WTC11 (cell line): Measurements from ENCODE around the gene MFAP3. TPM values are rescaled to one million over a fixed set of nuclear protein-coding genes. Genes with fewer than 3 reads are reported as not detected.

Experiments
- ATAC-seq: fragments of 200-7000 bp; cut with Tn5 transposase; 2 replicates; pipeline ENCODE4 v1.10.0; 2021; ENCODE audit warnings: mild to moderate bottlenecking, moderate library complexity
- CTCF ChIA-PET: fragments of 300-600 bp; sonication (Branson Sonifier 250); formaldehyde crosslinking; loops from one replicate; lab custom pipeline; 2021; ENCODE audit warnings: antibody characterized with exemption; lab: Charles Lee
- POLR2A ChIA-PET: fragments of 350-600 bp; sonication (Branson Sonifier 250); formaldehyde crosslinking; loops from one replicate; lab custom pipeline; 2021; ENCODE audit warnings: antibody characterized with exemption; lab: Charles Lee
- DNase-seq: peaks from one replicate; pipeline ENCODE4 v3.0.0; 2021; ENCODE audit warnings: low spot score
- H3K27ac Mint-ChIP-seq: 2 replicates; pipeline ENCODE4 v1.8.0; 2021; ENCODE audit warnings: mixed read lengths
- H3K27me3 Mint-ChIP-seq: 2 replicates; pipeline ENCODE4 v1.8.0; 2021; ENCODE audit warnings: low read depth, mild to moderate bottlenecking, moderate library complexity, mixed read lengths
- H3K36me3 Mint-ChIP-seq: 2 replicates; pipeline ENCODE4 v1.8.0; 2021; ENCODE audit warnings: mixed read lengths
- H3K4me1 Mint-ChIP-seq: 2 replicates; pipeline ENCODE4 v1.8.0; 2022; ENCODE audit warnings: mixed read lengths
- H3K4me3 Mint-ChIP-seq: 2 replicates; pipeline ENCODE4 v1.8.0; 2021; ENCODE audit warnings: mild to moderate bottlenecking, moderate library complexity, mixed read lengths
- H3K9me3 Mint-ChIP-seq: 2 replicates; pipeline ENCODE4 v1.8.0; 2021; ENCODE audit warnings: mixed read lengths
- MLX ChIP-seq: sonication (generic); formaldehyde crosslinking; IDR thresholded peaks from 2 replicates; pipeline ENCODE4 v1.8.1; 2023; ENCODE audit warnings: mild to moderate bottlenecking, missing genetic modification reagents, moderate library complexity
- NR1H2 ChIP-seq: sonication (generic); formaldehyde crosslinking; IDR thresholded peaks from 2 replicates; pipeline ENCODE4 v1.9.0; 2021; ENCODE audit warnings: mild to moderate bottlenecking, moderate library complexity, missing genetic modification reagents
- SMAD4 ChIP-seq: sonication (generic); formaldehyde crosslinking; IDR thresholded peaks from 2 replicates; pipeline ENCODE4 v1.8.0; 2022; ENCODE audit warnings: mild to moderate bottlenecking, missing genetic modification reagents
- TEAD1 ChIP-seq: sonication (generic); formaldehyde crosslinking; IDR thresholded peaks from 2 replicates; pipeline ENCODE4 v1.8.0; 2022; ENCODE audit warnings: mild to moderate bottlenecking, missing genetic modification reagents
- TEAD4 ChIP-seq: sonication (generic); formaldehyde crosslinking; IDR thresholded peaks from 2 replicates; pipeline ENCODE4 v1.8.0; 2022; ENCODE audit warnings: mild to moderate bottlenecking, missing genetic modification reagents
- TP53 ChIP-seq: sonication (generic); formaldehyde crosslinking; IDR thresholded peaks from 2 replicates; pipeline ENCODE4 v1.8.1; 2023; ENCODE audit warnings: mild to moderate bottlenecking, missing genetic modification reagents
- USF2 ChIP-seq: sonication (generic); formaldehyde crosslinking; IDR thresholded peaks from 2 replicates; pipeline ENCODE4 v1.8.1; 2023; ENCODE audit warnings: mild to moderate bottlenecking, missing genetic modification reagents, moderate library complexity
- ZNF138 ChIP-seq: sonication (generic); formaldehyde crosslinking; conservative IDR thresholded peaks from 2 replicates; pipeline ENCODE4 v1.8.1; 2022; ENCODE audit warnings: mild to moderate bottlenecking, moderate library complexity, missing genetic modification reagents
- ZNF263 ChIP-seq: sonication (generic); formaldehyde crosslinking; IDR thresholded peaks from 2 replicates; pipeline ENCODE4 v1.8.1; 2022; ENCODE audit warnings: low read depth, mild to moderate bottlenecking, moderate library complexity, missing genetic modification reagents
- ZNF281 ChIP-seq: sonication (generic); formaldehyde crosslinking; IDR thresholded peaks from 2 replicates; pipeline ENCODE4 v1.8.0; 2023; ENCODE audit warnings: mild to moderate bottlenecking, missing genetic modification reagents
- total RNA-seq: library from RNA; stranded (reverse); gene quantifications from 3 replicates; pipeline ENCODE4 v1.2.3, GENCODE V29; 2021
- TF ChIP-seq, protein P1 (sequence below): fragments of 250-450 bp; sonication (Bioruptor Pico); IDR thresholded peaks from 2 replicates; pipeline ENCODE4 v1.9.0; 2021; ENCODE audit warnings: mild to moderate bottlenecking
- TF ChIP-seq, protein P2 (sequence below): sonication (generic); formaldehyde crosslinking; IDR thresholded peaks from 2 replicates; pipeline ENCODE4 v1.8.1; 2022; ENCODE audit warnings: missing genetic modification reagents, borderline replicate concordance
- TF ChIP-seq, protein P3 (sequence below): sonication (generic); formaldehyde crosslinking; IDR thresholded peaks from 2 replicates; pipeline ENCODE4 v1.8.1; 2023; ENCODE audit warnings: mild to moderate bottlenecking, missing genetic modification reagents, borderline replicate concordance
- TF ChIP-seq, protein P4 (sequence below): fragments of 250-450 bp; sonication (Bioruptor Pico); IDR thresholded peaks from 2 replicates; pipeline ENCODE4 v2.1.2; 2022; ENCODE audit warnings: mild to moderate bottlenecking, moderate library complexity
- TF ChIP-seq, protein P5 (sequence below): sonication (generic); formaldehyde crosslinking; IDR thresholded peaks from 2 replicates; pipeline ENCODE4 v1.8.0; 2022; ENCODE audit warnings: missing genetic modification reagents

Gene MFAP3
- total RNA-seq, 1 experiment from 2014 or later, result 20.0 TPM

GRCh38 chr5:154059039-154059430, 20.3 kb downstream of the MFAP3 start:
- Mint-ChIP-seq H3K27ac (no peak overlapping the region), H3K27me3 (peaks cover 3% of the 10 kb centered on the region; the same call in 1 of the 2 replicates)

More at GRCh38 chr5:154059039-154059430, 20.3 kb downstream of the MFAP3 start:
- Mint-ChIP-seq H3K4me1 (peaks cover 18% of the 10 kb centered on the region), H3K36me3 (peaks cover 3% of the 10 kb centered on the region; the same call in 1 of the 2 replicates), H3K4me3 (no peak overlapping the region), H3K9me3 (no peaks in the 10 kb centered on the region)
- ChIA-PET CTCF (interaction anchor here (1.0 to 2.6 kb wide), 6 partner anchors 9 to 346 kb away, joined by 3 to 11 read pairs (median 8); partner anchors contain the start of gene GALNT10), POLR2A (interaction anchor here (1.2 kb wide), 1 partner anchor 84 kb away, joined by 4 read pairs; no protein-coding TSS in a partner anchor)
- DNase-seq, result no peak
- ATAC-seq, result peak; percentile 61; the same call in 1 of the 2 replicates
- TF ChIP-seq, protein P1, sequence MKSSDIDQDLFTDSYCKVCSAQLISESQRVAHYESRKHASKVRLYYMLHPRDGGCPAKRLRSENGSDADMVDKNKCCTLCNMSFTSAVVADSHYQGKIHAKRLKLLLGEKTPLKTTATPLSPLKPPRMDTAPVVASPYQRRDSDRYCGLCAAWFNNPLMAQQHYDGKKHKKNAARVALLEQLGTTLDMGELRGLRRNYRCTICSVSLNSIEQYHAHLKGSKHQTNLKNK, result no peak
- TF ChIP-seq NR1H2 (CRISPR knock-in tag), result no peak
- TF ChIP-seq, protein P2, sequence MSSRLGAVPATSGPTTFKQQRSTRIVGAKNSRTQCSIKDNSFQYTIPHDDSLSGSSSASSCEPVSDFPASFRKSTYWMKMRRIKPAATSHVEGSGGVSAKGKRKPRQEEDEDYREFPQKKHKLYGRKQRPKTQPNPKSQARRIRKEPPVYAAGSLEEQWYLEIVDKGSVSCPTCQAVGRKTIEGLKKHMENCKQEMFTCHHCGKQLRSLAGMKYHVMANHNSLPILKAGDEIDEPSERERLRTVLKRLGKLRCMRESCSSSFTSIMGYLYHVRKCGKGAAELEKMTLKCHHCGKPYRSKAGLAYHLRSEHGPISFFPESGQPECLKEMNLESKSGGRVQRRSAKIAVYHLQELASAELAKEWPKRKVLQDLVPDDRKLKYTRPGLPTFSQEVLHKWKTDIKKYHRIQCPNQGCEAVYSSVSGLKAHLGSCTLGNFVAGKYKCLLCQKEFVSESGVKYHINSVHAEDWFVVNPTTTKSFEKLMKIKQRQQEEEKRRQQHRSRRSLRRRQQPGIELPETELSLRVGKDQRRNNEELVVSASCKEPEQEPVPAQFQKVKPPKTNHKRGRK (CRISPR knock-in tag), result no peak
- TF ChIP-seq ZNF263 (CRISPR knock-in tag), result no peak
- no peak for TF ChIP-seq TEAD1 (CRISPR knock-in tag)
- TF ChIP-seq, protein P3, sequence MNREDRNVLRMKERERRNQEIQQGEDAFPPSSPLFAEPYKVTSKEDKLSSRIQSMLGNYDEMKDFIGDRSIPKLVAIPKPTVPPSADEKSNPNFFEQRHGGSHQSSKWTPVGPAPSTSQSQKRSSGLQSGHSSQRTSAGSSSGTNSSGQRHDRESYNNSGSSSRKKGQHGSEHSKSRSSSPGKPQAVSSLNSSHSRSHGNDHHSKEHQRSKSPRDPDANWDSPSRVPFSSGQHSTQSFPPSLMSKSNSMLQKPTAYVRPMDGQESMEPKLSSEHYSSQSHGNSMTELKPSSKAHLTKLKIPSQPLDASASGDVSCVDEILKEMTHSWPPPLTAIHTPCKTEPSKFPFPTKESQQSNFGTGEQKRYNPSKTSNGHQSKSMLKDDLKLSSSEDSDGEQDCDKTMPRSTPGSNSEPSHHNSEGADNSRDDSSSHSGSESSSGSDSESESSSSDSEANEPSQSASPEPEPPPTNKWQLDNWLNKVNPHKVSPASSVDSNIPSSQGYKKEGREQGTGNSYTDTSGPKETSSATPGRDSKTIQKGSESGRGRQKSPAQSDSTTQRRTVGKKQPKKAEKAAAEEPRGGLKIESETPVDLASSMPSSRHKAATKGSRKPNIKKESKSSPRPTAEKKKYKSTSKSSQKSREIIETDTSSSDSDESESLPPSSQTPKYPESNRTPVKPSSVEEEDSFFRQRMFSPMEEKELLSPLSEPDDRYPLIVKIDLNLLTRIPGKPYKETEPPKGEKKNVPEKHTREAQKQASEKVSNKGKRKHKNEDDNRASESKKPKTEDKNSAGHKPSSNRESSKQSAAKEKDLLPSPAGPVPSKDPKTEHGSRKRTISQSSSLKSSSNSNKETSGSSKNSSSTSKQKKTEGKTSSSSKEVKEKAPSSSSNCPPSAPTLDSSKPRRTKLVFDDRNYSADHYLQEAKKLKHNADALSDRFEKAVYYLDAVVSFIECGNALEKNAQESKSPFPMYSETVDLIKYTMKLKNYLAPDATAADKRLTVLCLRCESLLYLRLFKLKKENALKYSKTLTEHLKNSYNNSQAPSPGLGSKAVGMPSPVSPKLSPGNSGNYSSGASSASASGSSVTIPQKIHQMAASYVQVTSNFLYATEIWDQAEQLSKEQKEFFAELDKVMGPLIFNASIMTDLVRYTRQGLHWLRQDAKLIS (CRISPR knock-in tag), result no peak
- no peak for TF ChIP-seq TP53 (CRISPR knock-in tag)
- TF ChIP-seq TEAD4, result no peak
- TF ChIP-seq MLX (CRISPR knock-in tag), result no peak
- no peak for TF ChIP-seq USF2
- TF ChIP-seq, protein P4, sequence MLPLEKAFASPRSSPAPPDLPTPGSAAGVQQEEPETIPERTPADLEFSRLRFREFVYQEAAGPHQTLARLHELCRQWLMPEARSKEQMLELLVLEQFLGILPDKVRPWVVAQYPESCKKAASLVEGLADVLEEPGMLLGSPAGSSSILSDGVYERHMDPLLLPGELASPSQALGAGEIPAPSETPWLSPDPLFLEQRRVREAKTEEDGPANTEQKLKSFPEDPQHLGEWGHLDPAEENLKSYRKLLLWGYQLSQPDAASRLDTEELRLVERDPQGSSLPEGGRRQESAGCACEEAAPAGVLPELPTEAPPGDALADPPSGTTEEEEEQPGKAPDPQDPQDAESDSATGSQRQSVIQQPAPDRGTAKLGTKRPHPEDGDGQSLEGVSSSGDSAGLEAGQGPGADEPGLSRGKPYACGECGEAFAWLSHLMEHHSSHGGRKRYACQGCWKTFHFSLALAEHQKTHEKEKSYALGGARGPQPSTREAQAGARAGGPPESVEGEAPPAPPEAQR (CRISPR knock-in tag), result no peak
- TF ChIP-seq ZNF281 (CRISPR knock-in tag), result no peak
- TF ChIP-seq ZNF138 (CRISPR knock-in tag), result no peak
- TF ChIP-seq, protein P5, sequence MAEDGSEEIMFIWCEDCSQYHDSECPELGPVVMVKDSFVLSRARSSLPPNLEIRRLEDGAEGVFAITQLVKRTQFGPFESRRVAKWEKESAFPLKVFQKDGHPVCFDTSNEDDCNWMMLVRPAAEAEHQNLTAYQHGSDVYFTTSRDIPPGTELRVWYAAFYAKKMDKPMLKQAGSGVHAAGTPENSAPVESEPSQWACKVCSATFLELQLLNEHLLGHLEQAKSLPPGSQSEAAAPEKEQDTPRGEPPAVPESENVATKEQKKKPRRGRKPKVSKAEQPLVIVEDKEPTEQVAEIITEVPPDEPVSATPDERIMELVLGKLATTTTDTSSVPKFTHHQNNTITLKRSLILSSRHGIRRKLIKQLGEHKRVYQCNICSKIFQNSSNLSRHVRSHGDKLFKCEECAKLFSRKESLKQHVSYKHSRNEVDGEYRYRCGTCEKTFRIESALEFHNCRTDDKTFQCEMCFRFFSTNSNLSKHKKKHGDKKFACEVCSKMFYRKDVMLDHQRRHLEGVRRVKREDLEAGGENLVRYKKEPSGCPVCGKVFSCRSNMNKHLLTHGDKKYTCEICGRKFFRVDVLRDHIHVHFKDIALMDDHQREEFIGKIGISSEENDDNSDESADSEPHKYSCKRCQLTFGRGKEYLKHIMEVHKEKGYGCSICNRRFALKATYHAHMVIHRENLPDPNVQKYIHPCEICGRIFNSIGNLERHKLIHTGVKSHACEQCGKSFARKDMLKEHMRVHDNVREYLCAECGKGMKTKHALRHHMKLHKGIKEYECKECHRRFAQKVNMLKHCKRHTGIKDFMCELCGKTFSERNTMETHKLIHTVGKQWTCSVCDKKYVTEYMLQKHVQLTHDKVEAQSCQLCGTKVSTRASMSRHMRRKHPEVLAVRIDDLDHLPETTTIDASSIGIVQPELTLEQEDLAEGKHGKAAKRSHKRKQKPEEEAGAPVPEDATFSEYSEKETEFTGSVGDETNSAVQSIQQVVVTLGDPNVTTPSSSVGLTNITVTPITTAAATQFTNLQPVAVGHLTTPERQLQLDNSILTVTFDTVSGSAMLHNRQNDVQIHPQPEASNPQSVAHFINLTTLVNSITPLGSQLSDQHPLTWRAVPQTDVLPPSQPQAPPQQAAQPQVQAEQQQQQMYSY (CRISPR knock-in tag), result no peak
- no peak for TF ChIP-seq SMAD4 (CRISPR knock-in tag)
